Measurements from ENCODE around the gene NRAP. TPM values are rescaled to one million over a fixed set of nuclear protein-coding genes. Genes with fewer than 3 reads are reported as not detected.

NRAP gene
- total and polyA plus RNA-seq, 2 of the 8 experiments (the other 6 are each of a cell fraction or from before 2014, with no cell fraction given), result not detected

GRCh38 chr10:113689574-113689973 lies 25.7 kb upstream of the NRAP start:
- Histone ChIP-seq H3K9me3 (ENCODE audit: insufficient read depth in 2 of 2, low read depth in 1 of 2, low read length in 1 of 2) (peaks cover 3 to 6% of the 10 kb centered on the region in 2 experiments; a peak in 3 of 4 replicates), H3K79me1 (ENCODE audit: low read depth, low read length) (no peaks in the 10 kb centered on the region), H3K9ac (replicated peaks in 1 of 4; ENCODE audit: extremely low read depth in 1 of 4, low read depth in 3 of 4, low read length in 3 of 4) (no peak overlapping the region; a peak in 1 of 7 replicates), H3K4me1 (replicated peaks in 1 of 4; ENCODE audit: control insufficient read depth in 3 of 4, insufficient read depth in 4 of 4, low read length in 3 of 4) (peaks cover 0 to 4% (median 0%) of the 10 kb centered on the region in 4 experiments; a peak in 1 of 7 replicates), H3K23ac (ENCODE audit: insufficient read length) (no peak overlapping the region), H3K56ac (replicated peaks; ENCODE audit: insufficient read length, low read depth, low read length) (no peak overlapping the region), H2AFZ (ENCODE audit: low read length) (no peak overlapping the region), H3K4me3 (ENCODE audit: extremely low read depth in 1 of 4, insufficient read depth in 2 of 4, low read depth in 3 of 4, low read length in 4 of 4) (no peak overlapping the region), H3K27me3 (replicated peaks in 1 of 4; ENCODE audit: control insufficient read depth in 3 of 4, extremely low read depth in 1 of 4, insufficient read depth in 3 of 4, low read length in 3 of 4) (no peaks in the 10 kb centered on the region), H3K4me2 (ENCODE audit: insufficient read depth in 1 of 2, low read depth in 2 of 2, low read length in 2 of 2) (no peak overlapping the region; a peak in 1 of 4 replicates), H2BK15ac (ENCODE audit: low read length) (no peak overlapping the region), H3K23me2 (ENCODE audit: low read depth, low read length) (no peaks in the 10 kb centered on the region), H2BK12ac (ENCODE audit: low read depth, low read length) (no peak overlapping the region), H3K14ac (ENCODE audit: insufficient read length) (no peak overlapping the region), H3K4ac (replicated peaks; ENCODE audit: insufficient read length, low read depth, low read length) (no peak overlapping the region), H3K27ac (ENCODE audit: low read depth, low read length) (no peak overlapping the region), H4K8ac (ENCODE audit: extremely low read depth, insufficient read depth, low read length) (no peak overlapping the region), H3K18ac (ENCODE audit: extremely low read depth, low read length) (no peak overlapping the region), H4K91ac (replicated peaks; ENCODE audit: insufficient read length, low read length) (no peak overlapping the region), H2BK120ac (replicated peaks; ENCODE audit: low read depth, low read length) (no peak overlapping the region), H2BK5ac (ENCODE audit: low read depth, low read length) (no peak overlapping the region), H4K5ac (ENCODE audit: insufficient read length, low read depth, low read length) (no peak overlapping the region), H2BK20ac (ENCODE audit: low read length) (no peak overlapping the region), H2AK5ac (ENCODE audit: low read depth, low read length) (no peak overlapping the region), H3K79me2 (ENCODE audit: control insufficient read depth in 1 of 2, insufficient read depth in 2 of 2, low read length in 2 of 2) (peaks cover 0 to 5% of the 10 kb centered on the region in 2 experiments; a peak in 1 of 4 replicates), H4K20me1 (replicated peaks in 1 of 2; ENCODE audit: control insufficient read depth in 1 of 2, insufficient read depth in 2 of 2, low read length in 2 of 2) (peaks cover 0 to 2% of the 10 kb centered on the region in 2 experiments), H3K36me3 (ENCODE audit: control insufficient read depth in 2 of 4, insufficient read depth in 4 of 4, low read length in 3 of 4) (peaks cover 0 to 6% (median 0%) of the 10 kb centered on the region in 4 experiments; a peak in 1 of 8 replicates)
- FAIRE-seq (no peak), DNase-seq (ENCODE audit: low read depth in 1 of 2, low spot score in 2 of 2) (no peak)
- ChIA-PET POLR2A (ENCODE audit: partially characterized antibody) (no interaction called here), CTCF (ENCODE audit: partially characterized antibody) (interaction anchor here (2.4 kb wide), 1 partner anchor 15 kb away, joined by 9 read pairs; no protein-coding TSS in a partner anchor)
- 54% methylated on average over 3 of the region's 3 CpGs; no CpG with 5 or more reads in 1 of the 2 experiments for WGBS, 2 experiments (ENCODE audit: extremely low coverage in 1 of 2, insufficient coverage in 1 of 2, insufficient read length in 1 of 2, insufficient replicate concordance in 2 of 2, low coverage in 1 of 2, low lambda C conversion rate in 2 of 2, missing lambda C conversion rate in 1 of 2)
- TF ChIP-seq NRF1 (IDR thresholded peaks at IDR 0.05; ENCODE audit: low read depth, low read length) (no peak), MAFK (IDR thresholded peaks at IDR 0.05; ENCODE audit: low read depth, low read length) (no peak)
